Measurements from ENCODE around the gene EFL1. TPM values are rescaled to one million over a fixed set of nuclear protein-coding genes. Genes with fewer than 3 reads are reported as not detected.
A peak's percentile ranks its signal among the peaks of the same experiment; 100 is the strongest.
"Not testable (repeated sequence)": the region's sequence is repeated elsewhere in the genome, so short reads cannot be mapped to it uniquely, and the experiment has no call there.

The EFL1 gene
- 10 to 100 TPM; 11.2 to 33.0 TPM for total RNA-seq

GRCh38 chr15:82262422-82263026, at the start of gene EFL1, which contains the start of gene SAXO2:
Gene EFL1 (minus strand): TSS chr15:82262734. CDS start chr15:82261778, 956 bp downstream.
Gene SAXO2 (plus strand): TSS chr15:82262818. CDS start chr15:82262880, 62 bp downstream.
- DNase-seq = peak; percentile 89 to 93 (median 92)
- peak; percentile 95 for ATAC-seq
- peak within 1 kb of the TSS; percentile 35 to 85 (median 77) for H3K27ac ChIP-seq
- no peak for TF ChIP-seq CTCF (IDR thresholded peaks at IDR 0.05)
- TF ChIP-seq POLR2A (IDR thresholded peaks at IDR 0.05) = peak in 2 of 3 donors; percentile 66 to 67
- peak within 1 kb of the TSS; percentile 90 to 95 for H3K4me3 ChIP-seq
- H3K36me3 ChIP-seq (replicated peaks in 1 of 2; ENCODE audit: insufficient read depth in 1 of 2, low read depth in 2 of 2) = no peaks in the 10 kb centered on the region
- peaks cover 19% of the 10 kb centered on the region for H3K4me1 ChIP-seq
- 0 to 1% methylated on average over 20 to 53 of the region's 57 CpGs for WGBS, 2 donors
- intact Hi-C loops (cut with DNase I) = no loop called here
- H3K9me3 ChIP-seq = no peaks in the 10 kb centered on the region
- no peaks in the 10 kb centered on the region for H3K27me3 ChIP-seq

GRCh38 chr15:82311321-82311720, 48.8 kb upstream of the EFL1 start:
- ATAC-seq; DNase-seq; H3K27me3 ChIP-seq; H3K9me3 ChIP-seq; H3K4me3 ChIP-seq; H3K27ac ChIP-seq; intact Hi-C loops (cut with DNase I); H3K4me1 ChIP-seq; H3K36me3 ChIP-seq (replicated peaks in 1 of 2; ENCODE audit: insufficient read depth in 1 of 2, low read depth in 2 of 2): not testable (repeated sequence)
- 74 to 81% methylated on average over 5 of the region's 5 CpGs for WGBS, 2 donors

GRCh38 chr15:82309802-82310201, 47.3 kb upstream of the EFL1 start:
- intact Hi-C loops (cut with DNase I) = no loop called here
- ATAC-seq (no peak), DNase-seq (no peak)
- TF ChIP-seq POLR2A (IDR thresholded peaks at IDR 0.05) = no peak
- TF ChIP-seq CTCF (IDR thresholded peaks at IDR 0.05) = no peak
- 30 to 43% methylated on average over 2 of the region's 2 CpGs for WGBS, 2 donors
- Histone ChIP-seq H3K4me1 (no peaks in the 10 kb centered on the region), H3K9me3 (no peaks in the 10 kb centered on the region), H3K27ac (no peak overlapping the region), H3K27me3 (no peaks in the 10 kb centered on the region), H3K4me3 (no peak overlapping the region), H3K36me3 (replicated peaks in 1 of 2; ENCODE audit: insufficient read depth in 1 of 2, low read depth in 2 of 2) (no peaks in the 10 kb centered on the region)

- DNase-seq = no peak
- Histone ChIP-seq H3K4me1 (no peaks in the 10 kb centered on the region), H3K36me3 (replicated peaks in 1 of 2; ENCODE audit: insufficient read depth in 1 of 2, low read depth in 2 of 2) (no peaks in the 10 kb centered on the region), H3K9me3 (no peaks in the 10 kb centered on the region), H3K27me3 (no peaks in the 10 kb centered on the region), H3K27ac (no peak overlapping the region), H3K4me3 (no peak overlapping the region)
- ATAC-seq = no peak
- WGBS, 2 donors = 84 to 87% methylated on average over 8 of the region's 8 CpGs
- intact Hi-C loops (cut with DNase I) = no loop called here
- TF ChIP-seq POLR2A (IDR thresholded peaks at IDR 0.05) = no peak
- TF ChIP-seq CTCF (IDR thresholded peaks at IDR 0.05) = no peak
Measured at GRCh38 chr15:82307714-82308081, 45.2 kb upstream of the EFL1 start.

GRCh38 chr15:82306791-82307713, 44.5 kb upstream of the EFL1 start:
- H3K27ac ChIP-seq = no peak overlapping the region
- no peaks in the 10 kb centered on the region for H3K27me3 ChIP-seq
- H3K4me1 ChIP-seq = no peaks in the 10 kb centered on the region
- H3K4me3 ChIP-seq = no peak overlapping the region
- no peak for DNase-seq
- ATAC-seq = no peak
- intact Hi-C loops (cut with DNase I) = no loop called here
- no peak for TF ChIP-seq CTCF (IDR thresholded peaks at IDR 0.05)
- TF ChIP-seq POLR2A (IDR thresholded peaks at IDR 0.05) = no peak
- H3K36me3 ChIP-seq (replicated peaks in 1 of 2; ENCODE audit: insufficient read depth in 1 of 2, low read depth in 2 of 2) = no peaks in the 10 kb centered on the region
- 76 to 86% methylated on average over 10 to 16 of the region's 16 CpGs for WGBS, 2 donors
- H3K9me3 ChIP-seq = no peaks in the 10 kb centered on the region

All from body of pancreas (tissue), 4 donors.